GM12872 (cell line): ENCODE measurements around the gene MSTN.

Experiments
- TF ChIP-seq, protein P1 (sequence below): IDR thresholded peaks from 3 replicates; pipeline ENCODE4 v1.5.1; 2011; ENCODE audit warnings: low read depth, mild to moderate bottlenecking, low read length, moderate library complexity; ENCODE audit not compliant: insufficient read depth

Gene MSTN

DNA sequence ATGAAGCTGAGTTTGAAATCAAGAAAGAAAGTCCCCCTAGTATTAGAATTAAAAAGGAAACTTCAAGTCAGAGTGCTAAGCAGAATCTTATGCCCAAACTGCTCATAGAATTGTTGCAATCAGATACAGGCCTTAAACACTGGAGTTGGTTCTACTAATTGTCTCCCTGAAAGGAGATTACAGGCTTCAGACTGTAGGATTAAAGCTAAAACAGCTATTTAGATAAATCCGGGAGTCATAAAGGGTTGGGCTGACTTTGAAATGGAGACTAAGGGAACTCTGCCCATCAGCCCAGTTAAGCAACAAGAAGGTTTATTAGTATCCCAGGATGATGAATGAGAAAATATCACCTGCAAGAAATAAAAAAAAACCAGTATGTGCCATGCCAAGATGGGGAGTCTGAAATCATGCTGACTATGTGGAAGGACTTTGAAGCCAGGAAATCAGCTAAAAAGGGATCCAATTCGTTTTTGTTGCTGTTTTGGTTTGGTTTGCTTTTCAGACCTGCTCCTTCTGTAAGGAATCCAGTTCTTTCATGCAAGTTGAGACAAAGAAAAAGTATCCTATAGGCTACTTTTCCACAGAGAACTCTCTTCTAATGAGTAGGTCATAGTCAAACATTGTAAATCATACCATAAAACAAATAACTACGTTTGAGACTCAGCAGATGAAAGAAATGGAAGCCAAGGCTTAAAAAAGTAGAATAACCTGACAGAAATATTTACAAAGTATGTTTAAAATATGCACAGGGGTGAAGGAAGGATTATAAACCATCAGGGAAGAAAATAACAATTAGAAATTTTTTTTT, 37.6 kb upstream of the MSTN start:
- TF ChIP-seq, protein P1, sequence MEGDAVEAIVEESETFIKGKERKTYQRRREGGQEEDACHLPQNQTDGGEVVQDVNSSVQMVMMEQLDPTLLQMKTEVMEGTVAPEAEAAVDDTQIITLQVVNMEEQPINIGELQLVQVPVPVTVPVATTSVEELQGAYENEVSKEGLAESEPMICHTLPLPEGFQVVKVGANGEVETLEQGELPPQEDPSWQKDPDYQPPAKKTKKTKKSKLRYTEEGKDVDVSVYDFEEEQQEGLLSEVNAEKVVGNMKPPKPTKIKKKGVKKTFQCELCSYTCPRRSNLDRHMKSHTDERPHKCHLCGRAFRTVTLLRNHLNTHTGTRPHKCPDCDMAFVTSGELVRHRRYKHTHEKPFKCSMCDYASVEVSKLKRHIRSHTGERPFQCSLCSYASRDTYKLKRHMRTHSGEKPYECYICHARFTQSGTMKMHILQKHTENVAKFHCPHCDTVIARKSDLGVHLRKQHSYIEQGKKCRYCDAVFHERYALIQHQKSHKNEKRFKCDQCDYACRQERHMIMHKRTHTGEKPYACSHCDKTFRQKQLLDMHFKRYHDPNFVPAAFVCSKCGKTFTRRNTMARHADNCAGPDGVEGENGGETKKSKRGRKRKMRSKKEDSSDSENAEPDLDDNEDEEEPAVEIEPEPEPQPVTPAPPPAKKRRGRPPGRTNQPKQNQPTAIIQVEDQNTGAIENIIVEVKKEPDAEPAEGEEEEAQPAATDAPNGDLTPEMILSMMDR: no peak

DNA sequence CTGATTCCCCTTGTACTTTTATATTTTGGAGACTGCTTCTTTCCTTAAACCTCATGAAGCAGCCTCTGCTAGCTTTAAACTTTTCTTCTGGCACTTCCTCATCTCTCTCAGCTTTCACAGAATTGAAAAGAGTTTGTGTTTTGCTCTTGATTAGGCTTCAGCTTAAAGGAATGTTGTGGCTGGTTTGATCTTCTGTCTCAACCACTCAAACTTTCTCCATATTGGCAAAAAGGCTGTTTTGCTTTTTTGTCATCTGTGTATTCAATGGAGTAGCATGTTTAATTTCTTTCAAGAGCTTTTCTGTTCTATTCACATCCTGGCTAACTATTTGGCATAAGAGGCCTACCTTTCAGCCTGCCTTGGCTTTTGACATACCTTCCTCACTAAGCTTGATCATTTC, 36.3 kb upstream of the MSTN start:
- TF ChIP-seq, protein P1: no peak

DNA sequence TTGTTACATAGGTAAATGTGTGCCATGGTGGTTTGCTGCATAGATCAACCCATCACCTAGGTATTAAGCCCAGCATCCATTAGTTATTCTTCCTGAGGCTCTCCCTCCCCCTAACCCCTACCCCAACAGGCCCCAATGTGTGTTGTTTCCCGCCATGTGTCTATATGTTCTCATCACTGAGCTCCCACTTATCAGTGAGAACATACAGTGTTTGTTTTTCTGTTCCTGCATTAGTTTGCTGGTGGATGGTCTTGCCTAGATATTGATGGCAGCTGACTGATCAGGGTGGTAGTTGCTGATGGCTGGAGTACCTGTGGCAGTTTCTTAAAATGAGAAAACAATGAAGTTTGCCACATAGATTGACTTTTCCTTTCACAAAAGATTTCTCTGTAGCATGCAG, 34.6 kb upstream of the MSTN start:
- TF ChIP-seq, protein P1: no peak

DNA sequence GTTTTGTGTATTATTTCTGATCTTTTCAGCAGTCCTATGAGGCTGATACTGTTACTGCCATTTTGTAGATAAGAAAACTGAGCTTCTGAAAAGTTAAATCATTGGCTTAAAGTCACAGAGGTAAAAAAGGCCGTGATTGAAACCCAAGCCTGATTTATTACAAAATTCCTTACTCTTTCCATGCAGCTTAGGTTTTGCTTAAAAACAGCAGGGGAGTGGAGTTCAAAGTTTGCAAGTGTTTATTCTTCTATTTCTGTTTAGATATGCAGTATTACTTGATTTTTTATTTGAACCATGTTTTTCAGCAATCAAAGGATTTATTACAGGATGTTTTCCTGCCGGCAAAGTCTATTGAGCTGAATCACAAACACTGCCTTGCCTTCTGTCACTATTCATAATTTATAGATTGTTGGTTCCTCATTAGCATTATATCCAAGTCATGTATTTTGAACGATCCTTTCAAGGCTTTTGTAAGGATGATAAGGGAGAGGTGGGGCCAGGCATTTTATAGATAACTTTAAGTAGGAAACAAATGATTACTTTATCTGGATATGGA, 31.9 kb upstream of the MSTN start:
- TF ChIP-seq, protein P1: no peak

DNA sequence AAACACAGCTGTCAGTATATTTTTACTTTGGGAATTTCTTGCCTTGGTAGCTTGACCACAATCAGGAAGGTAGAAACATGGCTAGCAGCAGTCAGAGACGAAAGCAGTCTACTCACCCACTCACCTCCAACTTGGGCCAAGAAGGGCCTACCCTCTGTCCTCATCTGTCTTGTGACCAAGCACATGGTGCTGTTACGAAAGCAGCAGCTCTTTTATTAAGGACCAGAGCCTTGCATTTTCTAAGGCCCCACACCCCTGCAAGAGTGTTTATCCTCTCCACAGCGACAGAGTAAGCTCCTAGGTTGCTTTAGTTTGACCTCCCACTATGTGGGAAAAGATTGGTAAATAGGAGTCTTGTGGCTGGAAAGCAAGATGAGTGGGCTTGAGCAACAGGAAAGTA, 31.3 kb upstream of the MSTN start:
- TF ChIP-seq, protein P1: no peak

DNA sequence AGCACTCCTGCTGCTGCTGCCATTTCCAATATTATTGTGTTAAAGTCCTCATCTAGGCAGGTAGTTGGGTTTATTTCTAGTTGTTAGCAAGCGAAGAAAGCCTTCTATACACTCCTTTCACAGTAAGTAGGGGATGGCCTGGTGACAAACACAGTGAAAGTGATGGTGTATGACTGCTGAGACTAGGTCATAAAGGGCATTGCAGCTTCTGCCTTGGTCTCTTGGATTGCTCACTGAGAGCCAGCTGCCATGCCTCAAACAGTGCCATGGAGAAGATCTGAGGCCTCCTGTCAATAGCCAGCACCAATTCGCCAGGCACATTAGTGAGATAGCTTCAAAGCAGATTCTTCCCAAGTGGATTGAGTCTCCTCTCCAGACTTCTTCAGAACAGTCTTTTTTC, 27.6 kb upstream of the MSTN start:
- TF ChIP-seq, protein P1: no peak

DNA sequence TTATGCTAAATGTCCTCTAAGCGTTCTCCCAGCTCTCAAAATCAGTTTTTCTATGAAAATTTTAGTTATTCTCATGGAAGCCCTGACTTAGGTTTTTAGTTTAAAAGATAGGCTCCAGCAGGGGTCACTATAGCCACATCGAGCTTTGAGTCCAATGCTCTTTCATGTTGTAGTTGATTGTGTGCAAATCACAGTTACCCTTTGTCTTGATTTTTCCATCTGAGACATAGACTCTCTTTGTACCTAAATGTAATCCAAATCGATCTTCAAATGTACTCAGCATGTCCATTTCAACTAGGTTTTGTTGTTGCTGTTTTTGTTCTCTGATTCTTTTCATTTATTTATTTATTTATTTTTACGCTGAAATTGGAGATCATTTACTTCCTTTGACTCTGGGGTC, 26.4 kb upstream of the MSTN start:
- TF ChIP-seq, protein P1: peak; percentile 73
